ENCODE results near the gene CMTM6.

Gene CMTM6

GRCh38 chr3:32495609-32496008, 7.0 kb downstream of the CMTM6 start:
- H3K27me3 Mint-ChIP-seq (ENCODE audit: low read depth) = no peaks in the 10 kb centered on the region
- H3K4me3 Mint-ChIP-seq = no peak overlapping the region
- H3K4me1 Mint-ChIP-seq = peaks cover 22% of the 10 kb centered on the region
- peaks cover 12% of the 10 kb centered on the region for H3K36me3 Mint-ChIP-seq (ENCODE audit: low read depth)
- no peak for TF ChIP-seq CTCF (IDR thresholded peaks at IDR 0.05; ENCODE audit: unreplicated experiment in 3 of 3)
- H3K27ac Mint-ChIP-seq = no peak overlapping the region
- no peaks in the 10 kb centered on the region for H3K9me3 Mint-ChIP-seq

- H3K27ac Mint-ChIP-seq = no peak overlapping the region
- H3K4me3 Mint-ChIP-seq = no peak overlapping the region
- H3K9me3 Mint-ChIP-seq = no peaks in the 10 kb centered on the region
- no peak for TF ChIP-seq CTCF (IDR thresholded peaks at IDR 0.05; ENCODE audit: unreplicated experiment in 3 of 3)
- H3K27me3 Mint-ChIP-seq (ENCODE audit: low read depth) = no peaks in the 10 kb centered on the region
- H3K4me1 Mint-ChIP-seq = peaks cover 17% of the 10 kb centered on the region
- H3K36me3 Mint-ChIP-seq (ENCODE audit: low read depth) = peaks cover 12% of the 10 kb centered on the region
Observed at GRCh38 chr3:32495085-32495484, 7.6 kb downstream of the CMTM6 start.

GRCh38 chr3:32493437-32494414, 8.9 kb downstream of the CMTM6 start:
- H3K27me3 Mint-ChIP-seq (ENCODE audit: low read depth) = no peaks in the 10 kb centered on the region
- H3K27ac Mint-ChIP-seq = no peak overlapping the region
- peaks cover 9% of the 10 kb centered on the region for H3K4me1 Mint-ChIP-seq
- no peaks in the 10 kb centered on the region for H3K9me3 Mint-ChIP-seq
- no peak for TF ChIP-seq CTCF (IDR thresholded peaks at IDR 0.05; ENCODE audit: unreplicated experiment in 3 of 3)
- peaks cover 12% of the 10 kb centered on the region for H3K36me3 Mint-ChIP-seq (ENCODE audit: low read depth)
- no peak overlapping the region for H3K4me3 Mint-ChIP-seq

- Mint-ChIP-seq H3K27ac (no peak overlapping the region), H3K27me3 (ENCODE audit: low read depth) (no peaks in the 10 kb centered on the region), H3K4me3 (no peak overlapping the region)
Observed at GRCh38 chr3:32492684-32493436, 9.8 kb downstream of the CMTM6 start.

GRCh38 chr3:32488474-32489008, 14.1 kb downstream of the CMTM6 start:
- H3K36me3 Mint-ChIP-seq (ENCODE audit: low read depth) = peaks cover 39% of the 10 kb centered on the region
- peaks cover 8% of the 10 kb centered on the region for H3K4me1 Mint-ChIP-seq
- H3K27me3 Mint-ChIP-seq (ENCODE audit: low read depth) = no peaks in the 10 kb centered on the region
- no peaks in the 10 kb centered on the region for H3K9me3 Mint-ChIP-seq
- TF ChIP-seq CTCF (IDR thresholded peaks at IDR 0.05; ENCODE audit: unreplicated experiment in 3 of 3) = no peak
- H3K4me3 Mint-ChIP-seq = no peak overlapping the region
- H3K27ac Mint-ChIP-seq = peak overlapping the region in 1 of 3 experiments; percentile 42

More at GRCh38 chr3:32492684-32493436, 9.8 kb downstream of the CMTM6 start:
- no peak for TF ChIP-seq CTCF (IDR thresholded peaks at IDR 0.05; ENCODE audit: unreplicated experiment in 3 of 3)
- Mint-ChIP-seq H3K4me1 (peaks cover 12% of the 10 kb centered on the region), H3K36me3 (ENCODE audit: low read depth) (peaks cover 16% of the 10 kb centered on the region), H3K9me3 (no peaks in the 10 kb centered on the region)

Data from nephron (organoid).